GM21390 (cell line): ENCODE results near the gene NPAS3.

ENCODE experiments used
- ATAC-seq: cut with Tn5 transposase; IDR thresholded peaks from one replicate; pipeline ENCODE4 v1.9.1; 2021; ENCODE audit not compliant: unreplicated experiment

NPAS3 gene

DNA sequence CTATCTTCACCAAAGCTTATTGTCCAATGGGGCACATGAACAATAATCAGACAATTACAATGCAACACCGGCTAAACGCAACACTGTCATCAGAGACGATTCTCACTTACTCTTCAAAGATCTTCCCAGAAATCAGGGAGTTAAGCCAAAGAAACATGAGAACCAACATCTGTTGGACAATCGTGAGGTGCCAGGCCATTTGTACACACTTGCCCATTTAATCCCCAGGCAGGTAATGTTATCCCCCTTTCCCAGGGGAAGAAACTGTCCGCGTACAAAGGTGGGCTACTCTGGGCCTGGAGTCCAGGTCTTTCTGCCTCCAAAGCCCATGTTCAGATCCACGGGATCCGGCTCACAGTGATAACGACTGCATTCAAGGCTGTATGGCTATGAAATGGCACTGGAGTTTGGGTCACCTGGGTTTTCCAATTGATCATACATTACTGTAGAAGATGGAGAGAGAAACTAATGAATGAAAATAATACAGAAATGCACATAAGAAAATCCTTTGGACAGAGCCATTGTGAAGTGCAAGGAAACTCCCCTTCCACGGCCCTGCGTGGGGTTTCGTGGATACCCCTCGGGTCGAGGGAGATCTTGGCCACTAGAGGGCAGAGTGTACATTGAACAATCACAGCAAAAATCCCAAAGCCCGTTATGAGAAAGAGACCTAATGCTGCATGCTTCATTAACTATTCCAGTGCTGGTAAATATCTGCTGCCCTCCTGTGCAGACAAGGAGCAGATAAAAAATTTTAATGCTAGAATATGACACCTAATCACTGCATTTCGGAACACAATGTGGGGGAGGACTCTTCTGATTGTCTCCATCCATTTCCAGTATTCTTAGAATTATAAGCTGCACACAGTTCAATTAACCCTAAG is 900.8 kb downstream of the NPAS3 start:
- no peak for ATAC-seq

DNA sequence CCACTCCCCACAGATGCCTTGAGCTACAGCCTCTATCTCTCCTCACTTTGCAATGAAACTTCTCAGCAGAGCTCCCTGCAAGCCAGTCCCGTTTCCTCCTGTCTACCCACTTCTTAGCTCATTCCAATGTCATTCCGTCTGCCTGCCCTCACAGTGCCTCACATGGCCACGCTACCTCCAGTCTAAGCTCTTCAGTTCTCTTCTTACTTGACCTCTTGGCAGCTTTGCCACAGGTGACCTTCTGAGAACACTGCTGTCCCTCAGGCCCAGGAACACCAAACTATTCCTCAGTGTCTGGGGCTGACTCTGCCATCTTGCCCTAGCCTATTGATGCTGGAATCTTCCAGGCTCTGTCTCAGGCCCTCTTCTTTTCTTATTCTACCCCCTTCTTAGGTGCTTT is 902.1 kb downstream of the NPAS3 start:
- no peak for ATAC-seq

DNA sequence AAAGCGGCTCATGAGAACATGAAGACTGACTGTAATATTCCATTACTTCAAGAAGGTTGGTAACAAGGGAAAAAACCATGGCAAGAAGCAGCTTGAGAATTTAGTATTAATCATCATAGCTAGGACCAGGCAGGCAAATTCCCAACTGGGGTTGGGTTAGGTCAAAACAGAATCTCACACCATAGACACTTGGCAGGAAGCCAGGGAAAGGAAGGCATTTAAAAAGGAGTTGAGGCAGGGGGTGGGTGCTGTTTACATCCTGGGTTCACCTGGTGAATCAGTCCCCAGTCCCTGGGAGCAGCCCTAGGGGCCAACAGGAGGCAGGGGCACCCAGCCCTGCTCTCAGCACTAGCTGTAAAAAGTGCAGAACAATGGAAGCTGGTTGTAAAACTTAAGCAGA is 903.6 kb downstream of the NPAS3 start:
- no peak for ATAC-seq

DNA sequence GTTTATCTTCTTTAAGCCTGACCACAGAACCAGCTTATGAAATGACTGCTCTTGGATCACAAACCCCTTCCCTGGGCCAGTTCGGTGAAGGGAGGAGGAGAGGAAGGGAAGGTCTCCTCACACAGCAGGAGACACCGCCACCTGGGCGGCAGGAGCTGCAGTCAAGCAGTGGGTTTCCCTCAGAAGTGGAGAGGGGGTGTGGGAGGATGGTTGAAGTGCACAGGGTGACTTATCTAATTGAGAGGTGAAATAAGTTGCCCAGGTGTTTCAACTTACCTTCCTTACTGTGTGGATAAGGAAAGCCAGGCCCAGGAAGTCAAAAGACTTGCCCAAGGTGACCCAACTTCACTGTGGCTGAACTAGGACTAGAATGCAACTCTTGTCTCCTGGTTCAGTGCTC is 905.4 kb downstream of the NPAS3 start:
- no peak for ATAC-seq

DNA sequence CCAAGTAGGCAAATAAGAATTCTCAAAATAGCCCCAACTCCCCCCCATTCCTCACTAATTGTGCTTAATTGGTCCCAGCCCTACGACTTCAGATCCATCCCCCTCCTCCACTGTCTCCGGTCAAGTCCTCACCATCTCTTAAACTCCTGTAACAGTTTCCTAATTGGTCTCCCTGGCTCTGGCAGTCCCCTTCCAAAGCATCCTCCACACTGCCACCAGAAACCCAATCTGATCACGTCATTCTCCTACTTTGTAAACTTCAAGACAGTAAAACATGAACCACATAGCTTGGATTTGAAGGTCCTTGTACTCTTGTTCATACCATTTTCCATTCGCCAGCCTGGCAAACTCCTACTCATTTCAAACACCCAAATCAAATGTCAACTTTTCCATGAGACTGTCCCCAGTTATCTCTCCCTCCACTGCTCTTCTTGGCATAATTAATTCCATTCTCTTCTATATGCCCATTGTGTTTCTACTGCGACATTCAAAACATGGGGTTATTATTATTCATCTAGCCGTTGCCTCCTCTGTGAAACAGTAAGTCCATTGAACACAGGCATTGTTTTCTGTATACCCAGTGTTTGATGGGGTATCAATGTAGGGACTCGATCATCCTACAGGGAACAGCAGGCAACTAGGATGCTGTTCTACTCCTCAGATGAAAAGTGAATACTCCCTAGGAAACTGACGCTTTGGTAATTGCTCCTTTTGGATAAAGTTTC is 907.6 kb downstream of the NPAS3 start:
- ATAC-seq: no peak

GRCh38 chr14:33847066-33847465 is 908.4 kb downstream of the NPAS3 start:
- no peak for ATAC-seq

GRCh38 chr14:33848009-33848408 is 909.3 kb downstream of the NPAS3 start:
- ATAC-seq: no peak

DNA sequence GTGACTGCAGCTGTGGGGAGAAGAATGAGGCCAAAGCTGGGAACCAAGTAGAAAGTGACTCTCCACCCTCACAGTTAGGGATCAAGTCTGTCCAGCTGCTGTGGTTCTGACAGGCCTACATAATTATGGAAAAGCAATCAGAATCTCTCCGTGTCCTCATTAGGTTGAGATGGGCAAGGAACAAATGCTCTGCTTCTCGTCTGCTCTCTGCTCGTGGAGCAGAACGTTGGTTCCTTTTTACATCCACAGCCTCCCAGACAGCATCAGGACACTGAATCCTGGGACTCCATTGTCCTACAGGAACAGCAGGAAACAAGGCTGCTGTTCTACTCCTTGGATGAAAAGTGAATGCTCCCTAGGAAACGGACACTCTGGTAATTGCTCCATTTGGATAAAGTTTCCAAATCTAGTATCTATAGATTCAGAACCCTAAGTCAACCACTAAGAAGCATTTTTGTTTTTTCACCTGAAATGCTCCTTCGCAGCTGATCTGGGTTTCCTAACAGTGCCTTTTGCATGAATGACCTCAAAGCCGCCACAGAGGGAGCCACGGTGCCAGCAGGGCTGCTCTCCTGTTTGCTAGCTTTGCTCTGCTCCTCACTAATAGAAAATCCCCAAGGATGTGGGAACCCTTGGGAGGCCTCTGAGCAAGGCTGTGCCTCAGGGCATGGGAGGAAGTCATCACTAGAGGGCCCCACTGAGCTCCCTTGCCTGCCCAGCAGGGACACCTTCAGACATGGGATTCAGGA is 910.2 kb downstream of the NPAS3 start:
- no peak for ATAC-seq

GRCh38 chr14:33849455-33849801 is 910.7 kb downstream of the NPAS3 start:
- no peak for ATAC-seq

DNA sequence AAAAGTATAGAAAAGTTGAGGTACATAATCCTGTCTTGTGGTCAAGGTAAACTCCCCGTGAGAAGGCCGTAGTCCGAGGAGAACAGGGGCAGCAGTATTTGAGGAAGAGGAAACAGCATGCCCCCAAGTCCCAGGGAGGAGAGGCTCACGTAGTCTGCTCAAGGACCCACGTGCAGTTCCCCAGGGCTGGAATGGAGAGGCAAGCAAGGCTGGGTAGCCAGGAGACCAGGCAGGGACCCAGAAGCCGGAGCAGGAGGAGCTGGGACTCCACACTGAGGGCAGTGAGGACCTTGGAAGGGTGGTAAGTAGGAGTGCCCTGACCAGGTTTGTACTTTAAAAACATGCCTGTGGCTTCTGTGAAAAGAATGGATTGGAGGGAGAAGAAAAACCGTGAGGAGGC is 912.1 kb downstream of the NPAS3 start:
- ATAC-seq: no peak

GRCh38 chr14:33851366-33851765 is 912.7 kb downstream of the NPAS3 start:
- no peak for ATAC-seq

DNA sequence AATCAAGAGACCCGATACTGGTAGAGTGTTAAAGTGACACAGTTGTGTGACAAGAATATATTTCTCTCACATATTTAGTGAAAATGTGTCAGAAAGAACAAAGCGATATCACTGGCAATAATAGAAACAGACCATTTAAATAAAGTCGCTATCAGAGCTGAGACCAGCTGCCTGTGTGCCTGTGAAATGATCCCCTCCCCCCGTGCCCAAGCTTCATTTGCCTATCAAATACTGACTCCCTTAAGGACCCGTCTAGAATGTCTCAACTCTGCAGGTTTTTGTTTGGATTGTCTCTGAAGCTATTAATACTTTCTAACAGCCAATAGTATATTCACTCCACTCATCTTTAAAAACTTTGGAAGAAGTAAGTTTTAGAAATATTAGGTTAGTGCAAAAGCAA is 913.3 kb downstream of the NPAS3 start:
- ATAC-seq: no peak
